Ramos (cell line): Measurements from ENCODE around the gene COL12A1.

Experiments
- in situ Hi-C: fragments of 300-500 bp; cut with MboI; formaldehyde crosslinking; loops from one replicate; pipeline ENCODE4 v1.14.3; 2022; ENCODE audit warnings: low sequenced_read_pairs; ENCODE audit not compliant: unreplicated experiment

COL12A1 gene

DNA sequence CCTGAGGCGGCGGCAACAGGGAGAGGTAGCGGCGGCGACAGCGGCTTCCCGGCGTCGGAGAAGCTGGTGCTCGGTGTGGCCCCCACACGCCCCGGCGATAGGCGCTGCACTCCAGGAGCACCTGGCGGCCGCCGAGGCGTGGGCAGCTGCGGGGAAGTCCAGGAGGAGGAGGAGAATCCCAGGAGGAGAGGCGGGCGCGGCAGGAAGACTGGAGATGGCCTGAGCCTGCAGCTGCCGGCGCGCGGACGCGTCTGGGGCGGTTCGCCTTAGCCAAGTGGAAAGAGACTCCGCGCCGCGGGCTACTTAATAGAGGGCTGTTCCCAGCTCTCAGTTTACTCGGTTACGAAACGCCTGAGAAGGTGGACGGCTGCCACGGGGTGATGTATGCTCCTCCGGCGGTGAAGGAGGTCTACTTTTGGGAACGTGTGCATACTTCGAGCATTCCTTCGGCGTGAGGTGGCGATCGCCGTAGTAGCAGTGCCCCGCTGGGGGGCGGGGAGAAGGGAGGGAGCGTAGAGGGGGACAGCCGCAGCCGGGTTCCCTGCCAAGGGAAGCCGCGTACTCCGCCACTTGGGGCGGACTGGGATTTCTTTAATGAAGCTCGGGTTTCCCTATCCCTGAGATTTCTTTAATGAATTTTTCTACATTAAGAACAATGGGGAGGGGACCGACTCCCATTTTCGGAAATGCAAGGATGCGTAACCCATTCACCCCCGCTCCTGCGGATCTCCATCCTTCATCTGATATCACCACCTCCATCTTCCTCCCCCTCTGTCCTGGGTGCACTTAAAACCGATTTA, at the start of gene COL12A1:
Gene COL12A1, minus strand, starts transcription at position 278 of the 800 bp plus-strand sequence. CDS start 3,261 bp downstream, outside the sequence.
- in situ Hi-C loops: loop anchor here (25.0 kb wide), 2 partner anchors 1344 to 1469 kb away; no protein-coding TSS in a partner anchor

DNA sequence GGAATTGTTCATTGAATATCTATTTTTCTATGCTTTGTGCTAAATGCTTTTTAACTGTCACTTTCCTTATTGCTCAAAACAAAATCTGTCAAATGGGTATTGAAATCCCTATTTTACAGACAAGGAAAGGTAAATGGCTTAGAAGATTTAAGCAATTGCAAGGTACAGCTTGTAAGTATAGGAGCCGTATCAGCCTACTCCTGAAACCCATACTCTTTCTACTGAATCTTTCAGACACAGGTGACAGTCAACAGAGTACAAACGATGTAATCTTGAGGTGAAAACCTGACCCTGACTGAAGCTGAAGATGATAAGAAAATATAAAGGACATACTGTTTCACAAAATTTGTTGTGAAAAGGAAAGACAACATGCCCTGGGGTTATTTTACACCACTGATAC, 44.7 kb upstream of the COL12A1 start:
- in situ Hi-C loops: no loop called here

DNA sequence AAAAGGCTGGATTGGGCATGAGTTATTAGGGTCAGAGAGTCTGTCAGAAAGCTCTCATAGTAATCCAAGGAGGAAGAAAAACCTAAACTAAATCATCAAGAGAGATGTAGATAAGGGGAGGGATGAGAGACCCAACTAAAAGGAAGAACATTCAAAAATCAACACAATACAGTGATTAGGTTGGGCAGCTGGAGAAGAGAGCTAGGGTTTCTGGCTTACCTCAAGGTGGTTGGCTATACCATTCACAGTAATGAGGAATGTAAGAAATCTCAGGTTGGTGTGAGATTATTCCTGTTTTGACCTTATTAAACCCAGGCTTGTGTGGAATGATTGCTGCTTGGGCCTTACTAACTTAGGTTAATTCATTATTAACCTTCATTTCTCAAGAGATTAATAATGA, 44.0 kb upstream of the COL12A1 start:
- in situ Hi-C loops: no loop called here

DNA sequence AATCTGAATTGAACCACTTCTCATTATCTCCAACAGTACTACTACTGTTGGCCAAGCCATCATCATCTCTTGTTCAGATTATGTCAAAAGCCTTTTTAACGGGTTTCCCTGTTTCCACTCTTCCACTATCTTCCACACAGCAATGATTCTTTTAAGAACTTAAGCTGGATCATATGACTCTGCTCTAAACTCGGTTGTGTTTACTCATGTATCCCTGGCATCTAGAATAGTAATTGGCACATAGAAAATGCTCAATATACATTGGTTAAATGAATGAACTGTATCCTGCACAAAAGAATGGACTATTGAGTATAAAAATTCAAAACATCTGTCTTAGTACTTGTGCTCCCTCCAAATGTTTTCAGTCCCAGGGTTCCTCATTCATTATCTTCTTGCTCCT, 40.5 kb upstream of the COL12A1 start:
- in situ Hi-C loops: no loop called here

DNA sequence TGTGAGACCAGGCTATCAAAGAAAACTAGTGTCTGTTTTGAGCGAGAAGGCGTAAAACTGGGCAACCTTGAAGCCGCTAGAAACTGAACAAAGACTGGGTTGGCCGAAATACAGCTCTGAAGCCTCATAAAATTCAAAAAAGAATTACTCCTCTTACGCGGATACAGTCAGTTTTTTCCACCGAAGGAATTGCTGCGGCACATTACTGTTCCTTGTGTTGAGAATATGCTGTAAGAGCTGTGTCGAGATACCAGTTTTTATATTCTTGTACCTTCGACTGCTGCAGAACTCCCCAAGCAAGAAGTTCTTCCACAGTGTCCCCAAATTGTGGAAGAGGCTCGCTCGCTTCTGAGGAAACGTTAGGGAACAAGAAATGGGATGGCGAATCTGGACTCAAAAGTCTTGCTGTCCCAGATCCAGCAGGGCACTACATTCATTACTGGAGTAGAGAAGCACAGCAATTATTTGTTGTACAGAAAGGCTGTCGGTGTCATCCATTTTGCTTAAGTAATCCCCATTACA, 38.3 kb upstream of the COL12A1 start:
- in situ Hi-C loops: no loop called here

DNA sequence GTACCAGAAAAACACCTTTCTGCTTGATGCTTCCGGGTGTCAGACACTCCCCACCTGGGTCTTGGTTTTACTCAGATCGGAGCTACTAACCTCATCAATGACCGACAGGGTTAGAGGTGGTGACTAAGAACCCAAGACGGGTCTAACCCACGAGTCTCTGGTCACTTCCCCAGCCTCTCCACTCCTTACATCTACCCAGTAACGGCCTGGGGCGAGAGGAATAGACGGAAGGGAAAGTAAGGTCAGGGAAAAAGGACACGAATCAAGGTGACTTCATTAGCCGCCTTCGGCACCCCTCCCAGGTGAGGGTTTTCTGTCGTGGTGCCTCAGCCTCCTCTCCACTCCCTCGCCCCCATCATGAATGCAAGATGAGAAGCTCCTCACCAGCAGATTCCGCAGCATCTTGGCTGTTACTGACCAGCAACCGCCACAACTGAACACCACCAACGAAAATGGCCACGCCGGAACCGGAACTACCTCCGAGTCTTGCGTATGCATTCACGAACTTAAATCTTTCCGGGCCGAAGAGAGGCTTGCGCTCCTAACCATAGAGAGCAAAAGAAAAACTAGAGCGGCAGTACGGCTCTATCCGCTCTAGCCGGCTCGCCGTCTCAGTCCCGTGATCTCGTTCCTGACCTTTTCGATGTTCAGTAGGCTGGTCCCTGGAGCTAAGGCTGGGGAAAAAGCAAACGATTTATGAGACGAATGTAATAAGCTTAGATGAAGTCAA, 37.6 kb upstream of the COL12A1 start, which contains the start of gene COX7A2:
Gene COX7A2, minus strand, starts transcription at position 469 of the 730 bp plus-strand sequence. Its CDS starts 67 bp downstream, at position 402.
- in situ Hi-C loops: no loop called here

DNA sequence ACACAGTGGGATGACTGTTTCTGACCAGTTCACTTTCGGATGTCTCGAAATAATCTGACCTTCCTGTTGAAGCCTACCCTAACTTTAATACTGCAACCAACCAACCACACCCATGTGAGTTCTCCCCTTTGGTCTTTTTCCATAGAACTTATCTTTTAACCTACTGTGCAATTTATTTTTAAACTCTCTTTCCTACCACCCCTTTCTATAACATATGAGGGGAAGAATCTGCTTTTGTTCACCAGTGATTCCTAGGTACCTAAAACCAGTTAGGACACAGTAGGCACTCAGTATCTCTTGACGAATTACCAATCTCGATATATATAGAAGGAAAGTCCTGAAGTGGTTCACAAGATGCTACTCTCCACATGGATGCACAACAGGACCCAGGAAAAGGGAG, 30.8 kb upstream of the COL12A1 start:
- in situ Hi-C loops: no loop called here

DNA sequence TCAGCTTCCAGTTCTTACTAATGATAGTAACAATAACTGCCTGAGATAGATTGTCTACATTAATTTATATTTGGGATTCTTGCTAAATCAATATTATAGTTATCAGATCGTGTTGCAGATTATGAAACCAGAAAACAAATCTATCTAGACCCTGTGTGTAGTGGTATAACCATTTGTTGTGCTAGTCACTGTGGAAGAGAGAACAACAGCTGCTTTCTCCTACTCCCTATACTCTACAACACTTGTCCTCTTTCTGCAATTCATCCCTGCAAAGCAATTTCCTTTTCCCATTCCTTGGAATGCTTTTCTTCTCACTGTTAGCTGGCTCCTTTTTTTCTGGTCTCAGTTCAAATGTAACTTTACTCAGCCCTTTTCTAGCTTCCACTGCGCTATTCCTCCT, 29.4 kb upstream of the COL12A1 start:
- in situ Hi-C loops: no loop called here

DNA sequence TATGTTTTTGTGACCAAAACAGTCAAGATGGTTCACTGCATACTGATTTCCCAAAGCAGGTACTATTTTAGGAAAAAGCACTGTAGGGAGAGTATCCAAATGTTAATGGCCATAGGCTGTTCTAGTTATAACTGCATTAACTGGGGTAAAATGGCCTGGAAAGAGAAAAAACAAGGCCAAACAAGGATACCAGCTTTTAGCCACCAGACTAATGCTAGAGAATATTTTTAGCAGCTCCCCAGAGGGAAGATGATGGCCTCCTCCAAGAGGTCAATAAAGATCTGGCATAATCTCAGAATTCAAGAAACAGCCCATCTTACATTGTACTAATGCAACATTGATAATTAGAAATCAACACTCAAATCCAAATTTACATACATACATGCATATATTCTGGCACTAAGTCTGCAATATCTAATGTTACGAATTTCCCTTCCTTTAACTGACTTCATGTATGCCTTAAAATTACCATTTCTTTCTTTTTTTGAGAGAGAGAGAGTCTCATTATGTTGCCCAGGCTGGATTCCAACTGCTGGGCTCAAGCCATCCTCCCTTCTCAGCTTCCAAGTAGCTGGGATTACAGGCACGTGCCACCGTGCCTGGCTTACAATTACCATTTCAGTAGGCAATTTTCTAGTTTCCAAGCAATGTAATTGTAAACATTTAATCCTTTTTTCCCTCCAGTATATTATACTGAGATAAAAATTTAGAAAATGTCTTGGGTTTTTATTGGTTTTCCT, 28.4 kb upstream of the COL12A1 start:
- in situ Hi-C loops: no loop called here

DNA sequence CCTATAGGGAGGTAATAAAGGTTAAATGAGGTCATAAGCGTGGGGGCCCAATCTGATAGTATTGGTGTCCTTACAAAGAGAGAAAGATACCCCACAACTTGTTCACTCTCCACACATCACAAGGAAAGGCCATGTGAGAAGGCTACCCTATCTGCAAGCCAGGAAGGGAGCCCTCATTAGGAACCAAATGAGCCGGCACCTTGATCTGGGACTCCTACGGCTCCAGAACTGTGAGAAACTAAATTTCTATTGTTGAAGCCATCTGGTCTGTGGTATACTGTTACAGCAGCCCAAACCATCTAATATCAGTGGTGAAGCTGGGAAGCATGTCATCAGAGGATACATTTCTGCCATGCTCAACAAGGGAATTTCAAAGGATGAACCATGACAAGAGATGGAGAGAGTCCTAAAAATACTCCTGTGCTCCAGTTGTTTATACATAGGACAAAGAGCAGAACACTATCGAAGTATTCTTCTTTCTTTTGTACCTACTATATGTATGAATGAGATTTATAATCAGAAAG, 27.3 kb upstream of the COL12A1 start:
- in situ Hi-C loops: no loop called here

DNA sequence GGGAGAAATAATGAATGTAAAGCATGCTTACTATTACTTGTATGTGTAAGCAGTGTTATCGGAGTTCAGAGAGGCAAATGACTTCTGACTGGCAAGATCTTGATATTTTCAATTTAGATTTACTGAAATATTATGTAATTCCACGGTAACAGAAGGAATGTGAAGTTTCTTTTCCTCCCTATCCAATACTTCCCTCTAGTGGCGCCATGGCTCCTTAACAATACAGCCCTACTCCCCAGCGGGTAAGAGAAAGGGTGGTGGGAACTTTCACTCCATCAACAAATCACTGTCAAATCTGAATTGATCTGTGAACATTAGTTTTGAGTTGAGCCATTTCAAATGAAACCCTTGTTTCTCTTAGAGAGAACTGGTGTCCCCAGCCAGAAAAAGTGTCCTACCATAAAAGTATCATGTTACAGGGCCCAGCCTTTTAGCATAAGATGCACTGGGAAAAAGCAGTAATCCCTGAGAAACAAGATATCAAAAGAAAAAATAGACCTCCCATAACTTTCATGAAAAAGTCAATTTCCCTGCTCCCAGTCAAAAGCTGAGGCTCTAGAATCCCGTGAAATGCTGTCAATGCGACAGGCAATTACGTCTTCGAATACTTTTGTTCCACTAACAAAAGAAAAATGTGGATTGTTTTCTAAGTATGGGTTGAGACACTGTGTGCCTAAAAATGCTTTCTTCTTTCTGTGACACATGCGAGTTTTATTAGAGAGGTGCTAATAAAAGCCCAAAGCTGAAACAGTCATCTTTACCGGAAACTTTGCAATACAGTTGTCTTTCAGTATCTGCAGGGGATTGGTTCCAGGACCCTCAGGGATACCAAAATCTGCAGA, 24.9 kb upstream of the COL12A1 start:
- in situ Hi-C loops: no loop called here

DNA sequence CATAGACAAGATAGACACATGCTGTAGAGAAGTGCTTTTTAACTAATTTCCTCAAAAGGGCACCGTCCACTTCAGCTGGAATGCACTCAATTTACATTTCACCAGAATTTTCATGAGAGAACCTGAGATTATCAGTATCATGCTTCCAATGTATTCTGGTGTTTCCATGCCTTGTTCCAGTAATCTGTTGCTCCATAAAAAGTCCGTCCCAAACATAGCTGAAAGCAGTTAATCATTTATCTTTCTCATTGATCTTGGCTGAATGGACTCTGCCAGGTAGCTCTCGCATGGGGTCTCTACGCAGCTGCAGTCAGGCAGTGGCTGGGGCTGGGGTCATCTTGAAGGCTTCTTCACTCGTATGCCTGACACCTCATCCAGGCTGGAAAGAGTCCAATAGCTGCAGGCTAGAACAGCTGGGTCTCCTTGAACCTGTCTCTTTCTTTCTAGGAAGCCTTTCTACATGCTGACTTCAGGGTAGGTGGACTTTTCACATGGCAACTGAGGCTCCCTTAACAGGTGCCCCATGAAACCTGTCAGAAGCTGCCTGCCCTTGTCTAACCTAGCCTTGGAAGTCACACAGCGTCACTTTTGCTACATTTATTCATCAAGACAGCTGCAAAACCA, 18.6 kb upstream of the COL12A1 start:
- in situ Hi-C loops: loop anchor here (25.0 kb wide), 2 partner anchors 1362 to 1487 kb away; no protein-coding TSS in a partner anchor

DNA sequence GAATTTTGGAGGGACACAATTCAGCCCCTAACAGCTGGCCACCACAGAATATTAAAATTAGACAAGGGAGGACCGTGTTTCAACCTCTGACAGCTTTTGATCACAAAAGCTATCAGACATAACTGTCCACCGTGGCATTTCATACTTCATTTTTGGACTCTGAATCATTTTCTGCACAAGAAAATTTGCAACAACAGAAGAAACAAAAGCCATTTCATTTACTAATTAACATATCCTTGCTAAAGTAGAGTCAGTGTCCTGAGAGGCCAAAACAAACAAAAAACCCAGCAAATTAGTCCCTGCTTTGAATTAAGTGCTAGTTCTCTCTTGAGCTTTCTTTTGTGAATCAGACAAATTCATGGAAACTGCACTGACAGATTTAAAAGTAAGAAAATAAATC, 17.6 kb upstream of the COL12A1 start:
- in situ Hi-C loops: loop anchor here (25.0 kb wide), 2 partner anchors 1361 to 1486 kb away; no protein-coding TSS in a partner anchor

DNA sequence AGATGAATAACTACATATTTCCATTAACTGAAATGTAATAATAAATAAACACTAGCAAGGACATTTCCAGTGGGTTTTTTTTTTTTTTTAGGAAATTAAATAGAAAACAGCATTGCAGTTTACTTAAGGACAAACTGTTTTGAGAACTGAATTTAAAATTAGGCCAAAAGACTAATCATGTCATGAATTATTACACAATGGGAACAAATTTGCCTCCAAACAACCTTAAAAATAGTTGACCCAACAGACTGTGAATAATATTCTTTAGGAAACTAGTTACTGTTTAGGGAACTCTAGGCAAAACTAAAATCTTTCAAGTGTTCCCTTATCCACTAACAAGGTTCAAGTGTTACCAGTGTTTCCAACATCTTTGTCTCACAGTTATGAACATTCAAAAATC, 16.4 kb upstream of the COL12A1 start:
- in situ Hi-C loops: loop anchor here (25.0 kb wide), 2 partner anchors 1360 to 1485 kb away; no protein-coding TSS in a partner anchor

DNA sequence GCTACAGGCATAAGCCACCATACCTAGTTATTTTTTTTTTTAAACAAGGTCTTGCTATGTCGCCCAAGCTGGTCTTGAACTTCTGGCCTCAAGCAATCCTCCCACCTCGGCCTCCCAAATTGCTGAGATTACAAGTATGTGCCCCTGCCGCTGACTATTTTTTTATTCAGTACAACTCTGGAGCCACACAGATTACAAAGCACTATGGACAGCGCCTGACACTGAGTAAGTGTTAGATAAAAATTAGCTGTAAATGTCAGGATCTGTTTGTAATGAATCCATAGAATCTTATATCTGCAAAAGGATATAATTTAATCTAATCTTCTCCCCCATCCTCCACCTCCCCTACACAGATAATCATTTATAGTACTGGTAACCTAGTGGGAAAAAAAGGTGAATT, 15.3 kb upstream of the COL12A1 start:
- in situ Hi-C loops: loop anchor here (25.0 kb wide), 2 partner anchors 1359 to 1484 kb away; no protein-coding TSS in a partner anchor

DNA sequence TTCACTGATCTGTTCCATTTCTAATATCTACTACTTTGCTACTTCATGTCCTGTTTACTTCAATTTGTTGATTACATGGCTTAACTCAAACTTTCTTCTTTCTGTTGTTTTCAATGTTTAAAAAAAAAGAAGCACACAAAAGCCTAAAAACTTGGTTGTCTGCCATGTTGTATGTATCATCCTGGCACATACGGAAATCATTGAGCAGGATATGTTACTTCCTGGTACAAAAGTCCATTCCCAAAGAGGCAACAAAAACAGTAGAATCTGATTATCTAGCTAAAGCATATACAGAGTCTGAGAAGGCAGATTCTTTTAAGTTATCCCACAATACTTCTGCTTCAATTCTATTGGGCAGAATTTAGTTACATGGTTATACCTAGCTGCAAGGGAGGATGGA, 14.5 kb upstream of the COL12A1 start:
- in situ Hi-C loops: loop anchor here (25.0 kb wide), 2 partner anchors 1358 to 1483 kb away; no protein-coding TSS in a partner anchor

DNA sequence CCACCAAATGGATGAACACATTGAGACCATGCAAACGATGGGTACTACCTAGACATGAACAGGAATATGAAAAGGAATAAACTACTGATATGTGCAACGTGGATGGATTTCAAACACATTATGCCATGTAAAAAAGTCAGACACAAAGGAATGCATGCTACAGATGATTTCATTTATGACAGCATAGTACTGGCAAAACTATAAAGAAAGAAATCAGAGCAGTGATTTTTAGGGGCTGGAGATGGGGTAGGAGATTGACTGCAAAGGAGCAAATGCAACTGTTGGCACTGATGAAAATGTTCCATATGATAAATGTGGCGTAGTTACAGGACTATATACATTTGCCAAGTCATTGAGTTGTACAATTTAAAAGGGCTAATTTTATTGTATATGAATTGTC, 13.4 kb upstream of the COL12A1 start:
- in situ Hi-C loops: loop anchor here (25.0 kb wide), 2 partner anchors 1357 to 1482 kb away; no protein-coding TSS in a partner anchor

DNA sequence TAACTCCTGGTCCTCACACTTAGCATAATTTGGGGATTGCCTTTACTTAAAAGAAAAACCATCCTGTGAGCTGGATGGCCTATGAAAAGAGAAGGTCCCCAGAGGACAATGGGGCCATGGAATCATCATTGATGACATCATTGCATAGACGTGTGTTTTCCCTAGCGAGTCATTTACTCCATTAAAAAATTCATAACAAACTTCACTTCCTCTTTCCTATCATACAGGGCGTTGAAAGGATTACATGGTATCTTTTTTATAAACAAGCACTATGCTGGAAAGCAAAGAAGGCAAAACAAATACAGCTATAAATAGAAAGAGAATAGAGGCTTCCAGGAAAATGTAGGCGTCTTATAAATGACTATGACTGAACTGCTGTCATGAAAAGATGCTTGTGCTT, 11.3 kb upstream of the COL12A1 start:
- in situ Hi-C loops: loop anchor here (25.0 kb wide), 2 partner anchors 1355 to 1480 kb away; no protein-coding TSS in a partner anchor
